Keratinocyte (primary cell): ENCODE results near the gene PRELP. TPM values are rescaled to one million over a fixed set of nuclear protein-coding genes. Genes with fewer than 3 reads are reported as not detected.

Experiments used
- DNase-seq: peaks from one replicate; pipeline ENCODE4 v3.0.0-alpha.2; 2011; ENCODE audit warnings: low read depth, missing footprints, low spot score
- FAIRE-seq: peaks from 2 replicates; lab custom pipeline; 2011; peaks lifted over from hg19 to GRCh38; lab: Jason Lieb, UNC
- H2AFZ ChIP-seq: 2 replicates; pipeline ENCODE4 v1.6.0; 2012; ENCODE audit warnings: low read length, control low read depth, inconsistent platforms; ENCODE audit not compliant: control insufficient read depth
- H3K27ac ChIP-seq: 2 replicates; pipeline ENCODE4 v1.5.1; 2011; ENCODE audit warnings: low read length; ENCODE audit not compliant: control insufficient read depth, insufficient read depth
- H3K27me3 ChIP-seq: 3 replicates; pipeline ENCODE4 v1.6.0; 2011; ENCODE audit warnings: low read length; ENCODE audit not compliant: control insufficient read depth, insufficient read depth; ENCODE audit errors: extremely low read depth
- H3K36me3 ChIP-seq, 2 experiments: 2 replicates in 1 of 2; 3 replicates in 1 of 2; pipeline ENCODE4 v1.5.1; 2011; ENCODE audit warnings: low read length in 2 of 2, mild to moderate bottlenecking in 1 of 2; ENCODE audit not compliant: control insufficient read depth in 2 of 2, insufficient read depth in 2 of 2; ENCODE audit errors: extremely low read depth in 1 of 2
- H3K4me1 ChIP-seq: 3 replicates; pipeline ENCODE4 v1.5.1; 2011; ENCODE audit warnings: low read length; ENCODE audit not compliant: control insufficient read depth, insufficient read depth; ENCODE audit errors: extremely low read depth
- H3K4me2 ChIP-seq: 3 replicates; pipeline ENCODE4 v1.6.0; 2011; ENCODE audit warnings: low read depth, low read length; ENCODE audit not compliant: control insufficient read depth, insufficient read depth; ENCODE audit errors: extremely low read depth
- H3K4me3 ChIP-seq, 3 experiments: fragments of 200-600 bp in 1 of 3; sonication (generic) in 1 of 3; 2 replicates in 2 of 3; 3 replicates in 1 of 3; pipeline ENCODE4 v1.5.1; 2011 to 2016; ENCODE audit warnings: low read length in 3 of 3, mild to moderate bottlenecking in 3 of 3, control low read depth in 2 of 3, inconsistent platforms in 1 of 3, low read depth in 1 of 3, mixed read lengths in 1 of 3, mixed run types in 1 of 3, moderate library complexity in 1 of 3; ENCODE audit not compliant: control insufficient read depth in 2 of 3, insufficient read depth in 2 of 3; ENCODE audit errors: extremely low read depth in 1 of 3
- H3K79me2 ChIP-seq: 2 replicates; pipeline ENCODE4 v1.6.0; 2012; ENCODE audit warnings: low read length; ENCODE audit not compliant: control insufficient read depth, insufficient read depth
- H3K9ac ChIP-seq: 3 replicates; pipeline ENCODE4 v1.6.0; 2011; ENCODE audit warnings: low read length; ENCODE audit not compliant: control insufficient read depth, insufficient read depth; ENCODE audit errors: extremely low read depth
- H3K9me1 ChIP-seq: 3 replicates; pipeline ENCODE4 v1.6.0; 2011; ENCODE audit warnings: low read length; ENCODE audit not compliant: control insufficient read depth, insufficient read depth; ENCODE audit errors: extremely low read depth
- H3K9me3 ChIP-seq: 2 replicates; pipeline ENCODE4 v1.5.1; 2012; ENCODE audit warnings: low read depth, low read length; ENCODE audit not compliant: control insufficient read depth
- H4K20me1 ChIP-seq: 3 replicates; pipeline ENCODE4 v1.6.0; 2011; ENCODE audit warnings: low read length; ENCODE audit not compliant: control insufficient read depth, insufficient read depth; ENCODE audit errors: extremely low read depth
- EZH2 ChIP-seq: IDR thresholded peaks from one replicate; pipeline ENCODE4 v1.6.1; 2012; ENCODE audit warnings: inconsistent platforms, mild to moderate bottlenecking, low read length, moderate library complexity
- dilution Hi-C: fragments of 300-500 bp; cut with MboI; formaldehyde crosslinking; loops from one replicate; pipeline ENCODE4 v1.7.0; 2020; ENCODE audit warnings: low sequenced_read_pairs; ENCODE audit not compliant: extremely low pct_ligation_motif_present
- polyA plus RNA-seq, 5 experiments: library from polyadenylated mRNA; depleted of rRNA in 3 of 5; stranded (reverse) in 3 of 5; stranded (forward) in 1 of 5; unstranded in 1 of 5; fragments of >200 nt; gene quantifications; 1 replicate in 1 of 5; 2 replicates in 3 of 5; 3 replicates in 1 of 5; pipeline versions ENCODE4 v1.2.1 to v1.2.3, GENCODE V29; 2011 to 2012; ENCODE audit warnings: missing spikeins in 2 of 5, low read depth in 1 of 5, low replicate concordance in 1 of 5
- TF ChIP-seq, protein P1 (sequence below), 3 experiments: IDR thresholded peaks in 1 of 3; conservative IDR thresholded peaks in 1 of 3; optimal IDR thresholded peaks in 1 of 3; 2 replicates in 2 of 3; 3 replicates in 1 of 3; pipeline versions ENCODE3 to v1.5.1; 2011; ENCODE audit warnings: low read length in 3 of 3, mild to moderate bottlenecking in 3 of 3, moderate library complexity in 2 of 3, control low read depth in 1 of 3, inconsistent platforms in 1 of 3; ENCODE audit not compliant: insufficient read depth in 2 of 3; ENCODE audit errors: extremely low read depth in 1 of 3

The PRELP gene
- polyA plus RNA-seq, 1 donor (not counting 4 experiments of a cell fraction or from before 2014, with no cell fraction given) = 0.01 TPM

DNA sequence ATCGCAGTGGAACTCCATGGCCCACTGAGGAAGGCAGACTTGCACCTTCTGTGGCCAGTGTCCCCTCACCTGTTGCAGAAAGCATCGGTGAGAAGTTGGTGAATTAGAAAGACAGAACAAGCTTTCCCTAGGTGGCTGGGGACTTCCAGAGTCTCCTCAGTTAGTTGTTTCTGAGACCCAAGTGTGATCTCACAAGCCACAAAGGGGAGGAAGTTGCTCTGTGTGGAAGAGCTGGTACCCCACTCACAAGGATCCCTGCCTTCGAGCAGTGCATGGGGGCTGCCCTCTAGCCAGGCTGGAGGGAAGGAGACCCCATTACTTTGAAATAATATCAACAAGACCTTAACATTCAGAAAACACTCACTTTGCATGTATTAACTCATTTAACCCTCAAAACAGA lies 2.1 kb downstream of the PRELP start:
- Histone ChIP-seq H2AFZ (no peak overlapping the region), H3K27ac (no peak overlapping the region), H3K4me3 (no peak overlapping the region), H3K79me2 (no peaks in the 10 kb centered on the region), H3K36me3 (no peaks in the 10 kb centered on the region), H3K9me1 (no peaks in the 10 kb centered on the region), H4K20me1 (no peaks in the 10 kb centered on the region), H3K9ac (no peak overlapping the region), H3K4me2 (no peak overlapping the region), H3K4me1 (peaks cover 23% of the 10 kb centered on the region), H3K27me3 (peaks cover 2% of the 10 kb centered on the region), H3K9me3 (no peaks in the 10 kb centered on the region)
- TF ChIP-seq EZH2 = no peak
- TF ChIP-seq, protein P1, sequence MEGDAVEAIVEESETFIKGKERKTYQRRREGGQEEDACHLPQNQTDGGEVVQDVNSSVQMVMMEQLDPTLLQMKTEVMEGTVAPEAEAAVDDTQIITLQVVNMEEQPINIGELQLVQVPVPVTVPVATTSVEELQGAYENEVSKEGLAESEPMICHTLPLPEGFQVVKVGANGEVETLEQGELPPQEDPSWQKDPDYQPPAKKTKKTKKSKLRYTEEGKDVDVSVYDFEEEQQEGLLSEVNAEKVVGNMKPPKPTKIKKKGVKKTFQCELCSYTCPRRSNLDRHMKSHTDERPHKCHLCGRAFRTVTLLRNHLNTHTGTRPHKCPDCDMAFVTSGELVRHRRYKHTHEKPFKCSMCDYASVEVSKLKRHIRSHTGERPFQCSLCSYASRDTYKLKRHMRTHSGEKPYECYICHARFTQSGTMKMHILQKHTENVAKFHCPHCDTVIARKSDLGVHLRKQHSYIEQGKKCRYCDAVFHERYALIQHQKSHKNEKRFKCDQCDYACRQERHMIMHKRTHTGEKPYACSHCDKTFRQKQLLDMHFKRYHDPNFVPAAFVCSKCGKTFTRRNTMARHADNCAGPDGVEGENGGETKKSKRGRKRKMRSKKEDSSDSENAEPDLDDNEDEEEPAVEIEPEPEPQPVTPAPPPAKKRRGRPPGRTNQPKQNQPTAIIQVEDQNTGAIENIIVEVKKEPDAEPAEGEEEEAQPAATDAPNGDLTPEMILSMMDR (optimal IDR thresholded peaks at IDR 0.05 in 1 of 3, IDR thresholded peaks at IDR 0.05 in 1 of 3, conservative IDR thresholded peaks at IDR 0.05 in 1 of 3; ENCODE audit: extremely low read depth in 1 of 3, insufficient read depth in 2 of 3, low read length in 3 of 3) = no peak
- no peak for DNase-seq
- dilution Hi-C loops = no loop called here
- no peak for FAIRE-seq

DNA sequence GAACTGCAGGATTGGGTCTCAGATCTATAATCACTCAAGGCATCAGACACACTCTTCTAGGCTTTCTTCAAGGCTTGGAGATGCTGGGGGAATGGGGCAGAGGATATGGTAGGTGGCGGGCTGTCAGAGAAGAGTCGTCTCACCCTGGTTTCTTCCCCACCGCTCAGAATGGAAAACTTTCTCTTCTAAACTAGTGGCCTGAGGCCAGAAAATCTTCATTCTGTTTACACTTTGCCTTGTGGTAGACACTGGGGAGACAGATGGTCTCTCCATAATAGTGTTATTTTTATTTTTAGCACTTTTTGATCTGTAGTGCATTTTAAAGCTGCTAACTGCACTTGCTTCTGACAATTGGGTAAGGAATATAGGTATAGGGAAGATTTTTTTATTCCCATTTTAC lies 2.6 kb downstream of the PRELP start:
- Histone ChIP-seq H3K9me3 (no peaks in the 10 kb centered on the region), H3K4me3 (no peak overlapping the region), H4K20me1 (no peaks in the 10 kb centered on the region), H3K9me1 (no peaks in the 10 kb centered on the region), H3K4me2 (no peak overlapping the region), H3K27me3 (no peaks in the 10 kb centered on the region), H3K27ac (no peak overlapping the region), H3K79me2 (no peaks in the 10 kb centered on the region), H2AFZ (no peak overlapping the region), H3K9ac (no peak overlapping the region), H3K36me3 (no peaks in the 10 kb centered on the region), H3K4me1 (peaks cover 23% of the 10 kb centered on the region)
- no peak for TF ChIP-seq EZH2
- TF ChIP-seq, protein P1 (optimal IDR thresholded peaks at IDR 0.05 in 1 of 3, IDR thresholded peaks at IDR 0.05 in 1 of 3, conservative IDR thresholded peaks at IDR 0.05 in 1 of 3; ENCODE audit: extremely low read depth in 1 of 3, insufficient read depth in 2 of 3, low read length in 3 of 3) = no peak
- no peak for DNase-seq
- dilution Hi-C loops = no loop called here
- no peak for FAIRE-seq
